Measurements from ENCODE around the gene KASH5.
"Not testable (repeated sequence)": the region's sequence is repeated elsewhere in the genome, so short reads cannot be mapped to it uniquely, and the experiment has no call there.

KASH5 gene

GRCh38 chr19:49362048-49362928 is 25.8 kb upstream of the KASH5 start, which contains the start of gene TEAD2:
Gene TEAD2 (minus strand): TSS chr19:49362416. CDS start chr19:49360075, 2,341 bp downstream.
- DNase-seq (ENCODE audit: low read depth, low spot score), result no peak

GRCh38 chr19:49362929-49363267 is 25.2 kb upstream of the KASH5 start:
- no peak for DNase-seq (ENCODE audit: low read depth, low spot score)

- DNase-seq (ENCODE audit: low read depth, low spot score), result peak; percentile 98
Measured at GRCh38 chr19:49363268-49364082, 24.6 kb upstream of the KASH5 start, which contains the start of gene DKKL1. Gene DKKL1 (plus strand): TSS chr19:49363877. CDS start chr19:49363999, 122 bp downstream.

- DNase-seq (ENCODE audit: low read depth, low spot score), result no peak
Measured at GRCh38 chr19:49364083-49364737, 23.8 kb upstream of the KASH5 start.

- no peak for DNase-seq (ENCODE audit: low read depth, low spot score)
Measured at GRCh38 chr19:49366110-49366509, 21.9 kb upstream of the KASH5 start.

- no peak for DNase-seq (ENCODE audit: low read depth, low spot score)
Measured at GRCh38 chr19:49368711-49369358, 19.2 kb upstream of the KASH5 start.

- no peak for DNase-seq (ENCODE audit: low read depth, low spot score)
Measured at GRCh38 chr19:49371184-49371583, 16.9 kb upstream of the KASH5 start.

- not testable (repeated sequence) for DNase-seq (ENCODE audit: low read depth, low spot score)
Measured at GRCh38 chr19:49373174-49373573, 14.9 kb upstream of the KASH5 start.

GRCh38 chr19:49374665-49375434 is 13.2 kb upstream of the KASH5 start:
- no peak for DNase-seq (ENCODE audit: low read depth, low spot score)

- DNase-seq (ENCODE audit: low read depth, low spot score), result no peak
Measured at GRCh38 chr19:49378512-49378911, 9.5 kb upstream of the KASH5 start.

GRCh38 chr19:49380391-49380790 is 7.7 kb upstream of the KASH5 start:
- no peak for DNase-seq (ENCODE audit: low read depth, low spot score)

GRCh38 chr19:49382639-49383038 is 5.4 kb upstream of the KASH5 start:
- DNase-seq (ENCODE audit: low read depth, low spot score), result no peak

GRCh38 chr19:49383599-49383998 is 4.5 kb upstream of the KASH5 start:
- DNase-seq (ENCODE audit: low read depth, low spot score), result no peak

GRCh38 chr19:49389406-49389805 is 1.4 kb downstream of the KASH5 start:
- DNase-seq (ENCODE audit: low read depth, low spot score), result no peak

GRCh38 chr19:49390131-49390928 is 2.3 kb downstream of the KASH5 start:
- DNase-seq (ENCODE audit: low read depth, low spot score), result no peak

- no peak for DNase-seq (ENCODE audit: low read depth, low spot score)
Measured at GRCh38 chr19:49390929-49391359, 2.9 kb downstream of the KASH5 start.

GRCh38 chr19:49391581-49392399 is 3.7 kb downstream of the KASH5 start:
- DNase-seq (ENCODE audit: low read depth, low spot score), result peak; percentile 41

- DNase-seq (ENCODE audit: low read depth, low spot score), result no peak
Measured at GRCh38 chr19:49393881-49394280, 5.8 kb downstream of the KASH5 start.

Data from smooth muscle cell of the brain vasculature (primary cell).